HG03342 (cell line): ENCODE results near the gene NPAS4.
"Not testable (repeated sequence)": the region's sequence is repeated elsewhere in the genome, so short reads cannot be mapped to it uniquely, and the experiment has no call there.

ENCODE experiments used
- ATAC-seq: cut with Tn5 transposase; IDR thresholded peaks from one replicate; pipeline ENCODE4 v1.9.1; 2021; ENCODE audit warnings: mild to moderate bottlenecking, moderate library complexity; ENCODE audit not compliant: unreplicated experiment

Gene NPAS4

DNA sequence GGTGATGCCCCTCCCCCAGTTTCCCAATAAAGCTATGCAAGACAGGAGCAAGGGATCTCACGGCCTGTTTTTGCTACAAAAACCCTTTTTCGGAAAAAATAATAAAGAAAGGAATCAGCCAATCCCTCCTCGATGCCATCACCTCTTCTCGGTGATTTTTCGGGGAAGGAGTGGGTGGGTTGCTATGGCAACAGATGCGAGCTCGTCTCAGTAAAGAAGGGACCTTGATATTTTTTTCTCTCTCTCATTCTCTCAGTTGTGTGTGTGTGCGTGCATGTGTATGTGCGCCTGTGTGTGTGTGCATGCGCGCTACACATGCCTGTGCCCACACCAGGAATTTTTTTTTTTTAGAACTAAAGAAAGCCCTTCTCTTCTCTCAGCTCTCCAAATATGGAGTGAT lies 3.8 kb upstream of the NPAS4 start:
- ATAC-seq, result no peak

- no peak for ATAC-seq
Measured at GRCh38 chr11:66418168-66418985, 2.5 kb upstream of the NPAS4 start.

DNA sequence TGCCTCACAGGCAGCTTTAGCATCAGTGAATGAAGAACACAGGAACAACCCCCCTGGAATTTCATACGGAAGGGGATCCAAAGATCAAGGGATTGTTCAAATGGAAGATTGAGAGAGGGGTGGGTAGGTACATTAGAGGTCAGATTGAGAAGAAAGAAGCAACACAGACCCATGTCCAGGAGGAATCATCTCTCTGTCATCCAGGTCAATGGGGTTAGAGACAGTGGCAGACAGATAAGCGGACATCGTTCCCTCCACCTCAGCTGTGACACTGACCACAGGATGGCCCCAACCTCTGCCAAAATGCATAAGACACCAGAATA lies 1.9 kb upstream of the NPAS4 start:
- ATAC-seq, result no peak

DNA sequence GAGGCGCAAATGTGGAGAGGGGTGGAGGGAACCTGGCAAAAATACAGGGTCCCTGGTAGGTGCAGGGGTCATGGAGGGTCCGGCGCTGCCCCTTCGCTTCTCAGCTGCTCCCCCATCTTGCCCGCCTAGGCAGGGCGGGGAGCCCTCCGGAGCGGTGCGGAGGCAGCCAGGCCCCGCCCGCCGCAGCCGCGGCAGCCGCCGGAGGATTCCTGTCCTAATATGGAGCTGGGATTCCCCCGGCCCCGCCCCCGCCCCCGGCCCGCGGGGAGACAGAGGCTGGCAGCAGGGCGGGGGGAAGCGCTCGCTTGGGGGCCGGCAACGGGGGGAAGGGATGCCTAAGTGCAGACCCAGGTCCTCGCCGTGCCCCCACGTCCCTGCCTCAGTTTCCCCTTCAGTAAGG lies 1.0 kb upstream of the NPAS4 start:
- ATAC-seq, result no peak

DNA sequence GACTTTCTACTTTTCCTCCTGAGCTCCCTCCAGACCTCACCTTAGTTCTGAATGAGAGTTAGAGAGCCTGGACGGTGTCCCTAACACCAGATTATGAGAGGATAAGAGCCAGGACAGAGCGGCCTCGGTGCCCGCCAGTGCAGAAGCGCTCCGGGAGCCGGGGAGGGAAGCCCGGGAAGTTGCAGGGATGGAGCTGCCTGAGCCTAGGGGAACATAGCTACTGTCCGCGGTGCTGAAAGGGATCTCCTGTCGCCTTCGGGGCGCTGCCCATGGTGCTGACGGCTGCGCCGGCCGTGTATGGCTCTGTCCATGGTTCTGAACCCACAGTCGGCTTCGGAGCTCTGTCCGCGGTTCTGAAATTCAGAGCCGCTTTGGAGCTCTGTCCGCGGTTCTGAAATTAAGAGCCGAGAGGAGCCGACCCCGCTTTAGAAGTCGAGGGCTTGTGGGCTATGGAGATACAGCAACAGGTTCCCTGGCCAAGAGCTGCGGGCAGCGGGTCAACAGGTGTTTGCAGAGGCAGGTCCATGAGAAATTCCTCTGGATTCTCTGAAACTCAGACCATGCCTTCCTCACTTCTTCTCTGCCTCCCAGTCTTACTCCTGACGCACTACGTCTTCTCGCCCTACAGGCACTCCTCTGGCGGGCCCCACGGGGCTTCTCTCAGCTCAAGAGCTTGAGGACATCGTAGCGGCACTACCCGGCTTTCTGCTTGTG lies 814 bp downstream of the NPAS4 start:
- ATAC-seq, result no peak

DNA sequence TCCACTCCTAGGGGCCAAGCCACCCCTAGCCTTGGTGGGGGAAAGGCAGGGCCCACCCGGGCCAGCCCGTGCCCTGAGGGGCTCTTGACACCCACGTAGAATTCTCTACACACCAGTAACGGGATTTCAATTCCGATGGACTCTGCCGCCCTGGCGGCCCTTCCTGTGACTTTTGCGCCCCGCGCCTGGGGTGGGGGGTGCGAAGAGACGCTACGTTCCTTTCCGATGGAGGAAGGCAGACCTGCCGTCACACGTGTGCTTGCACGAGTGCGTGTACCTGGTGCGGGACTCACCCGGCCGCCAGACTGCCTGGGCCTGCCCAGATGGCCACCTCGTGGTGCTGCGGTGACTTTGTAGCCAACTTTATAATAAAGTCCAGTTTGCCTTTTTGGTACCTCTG lies 5.5 kb downstream of the NPAS4 start:
- no peak for ATAC-seq

DNA sequence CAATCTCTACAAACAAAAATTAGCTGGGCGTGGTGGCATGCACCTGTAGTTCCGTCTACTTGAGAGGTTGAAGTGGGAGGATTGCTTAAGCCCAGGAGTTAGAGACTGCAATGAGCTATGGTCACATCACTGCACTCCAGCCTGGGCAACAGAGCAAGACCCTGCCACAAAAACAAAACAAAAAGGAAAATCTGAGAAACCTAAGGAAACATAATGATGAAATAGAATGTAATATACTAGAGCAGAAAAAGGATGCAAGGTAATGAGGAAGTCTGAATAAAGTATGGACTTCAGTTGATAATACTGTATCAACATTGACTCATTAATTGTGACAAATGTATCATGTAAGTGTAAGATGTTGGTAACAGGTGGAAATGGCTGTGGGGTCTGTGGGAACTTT lies 8.1 kb downstream of the NPAS4 start:
- no peak for ATAC-seq

DNA sequence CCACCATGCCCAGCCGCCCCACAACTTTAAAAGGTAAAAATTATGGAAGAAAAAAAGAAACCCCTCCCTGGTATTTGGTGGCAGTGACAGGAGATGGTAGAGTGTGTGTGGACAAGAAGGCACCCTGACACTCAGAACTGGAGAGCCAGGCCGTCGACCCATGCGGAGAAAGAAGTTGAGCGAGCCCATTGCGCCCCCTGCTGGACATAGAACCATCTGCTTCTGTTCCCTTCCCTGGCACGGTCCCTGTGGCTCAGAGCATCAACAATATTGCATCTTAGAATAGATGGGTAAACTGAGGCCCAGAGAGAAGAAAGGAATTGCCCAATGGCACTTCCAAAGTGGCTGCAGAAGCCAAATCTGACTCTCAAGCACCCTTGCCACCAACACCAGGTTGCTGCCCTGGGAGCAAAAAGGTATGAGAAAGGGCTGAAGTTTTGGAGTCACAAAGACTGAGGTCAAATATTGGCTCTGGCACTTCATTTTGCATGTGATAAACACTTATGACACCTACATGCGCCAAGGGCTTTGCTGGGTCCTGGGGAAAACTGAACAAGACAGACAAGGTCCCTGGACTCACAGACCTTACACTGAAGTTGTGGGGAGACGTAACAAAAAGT lies 9.3 kb downstream of the NPAS4 start:
- no peak for ATAC-seq

DNA sequence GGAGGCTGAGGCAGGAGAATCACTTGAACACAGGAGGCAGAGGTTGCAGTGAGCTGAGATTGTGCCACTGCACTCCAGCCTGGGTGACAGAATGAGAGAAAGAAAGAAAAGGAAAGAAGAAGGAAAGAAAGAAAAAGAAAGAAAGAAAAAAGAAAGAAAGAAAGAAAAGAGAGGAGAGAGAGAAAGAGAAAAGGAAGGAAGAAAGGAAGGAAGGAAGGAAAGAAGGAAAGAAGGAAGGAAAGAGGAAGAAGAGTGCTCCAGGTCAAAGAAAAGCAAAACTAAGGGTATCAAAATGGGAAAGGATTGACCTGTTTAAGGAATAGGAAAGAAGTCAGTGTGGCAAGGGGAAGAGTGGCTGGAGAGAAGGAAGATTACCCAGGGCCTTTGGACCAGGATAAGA lies 10.5 kb downstream of the NPAS4 start:
- ATAC-seq, result not testable (repeated sequence)

- not testable (repeated sequence) for ATAC-seq
Measured at GRCh38 chr11:66431871-66432329, 11.1 kb downstream of the NPAS4 start.

DNA sequence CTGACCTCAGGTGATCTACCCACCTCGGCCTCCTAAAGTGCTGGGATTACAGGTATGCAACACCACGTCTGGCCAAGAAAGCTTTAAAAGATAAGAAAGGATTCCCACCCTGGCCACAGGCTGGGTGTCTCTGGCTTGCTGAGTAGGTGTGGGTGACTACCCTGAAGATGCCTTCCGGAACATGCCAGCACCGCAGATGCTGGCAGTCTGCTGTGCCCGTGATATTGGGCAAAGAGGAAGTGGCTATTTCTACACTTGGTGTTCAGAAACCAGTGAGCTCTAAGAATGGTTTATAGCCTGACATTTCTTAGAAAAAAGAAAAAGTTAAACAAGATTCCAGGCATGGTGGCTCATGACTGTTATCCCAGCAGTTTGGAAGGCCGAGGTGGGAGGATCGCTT lies 11.8 kb downstream of the NPAS4 start:
- ATAC-seq, result no peak

- ATAC-seq, result no peak
Measured at GRCh38 chr11:66437979-66438503, 17.2 kb downstream of the NPAS4 start.

- peak; percentile 85 for ATAC-seq
Measured at GRCh38 chr11:66438504-66439466, 17.9 kb downstream of the NPAS4 start, which contains the start of gene MRPL11. MRPL11 (minus strand) TSS chr11:66438848; CDS start chr11:66438754, 94 bp downstream.

GRCh38 chr11:66440101-66440939 lies 19.5 kb downstream of the NPAS4 start:
- ATAC-seq, result not testable (repeated sequence)

DNA sequence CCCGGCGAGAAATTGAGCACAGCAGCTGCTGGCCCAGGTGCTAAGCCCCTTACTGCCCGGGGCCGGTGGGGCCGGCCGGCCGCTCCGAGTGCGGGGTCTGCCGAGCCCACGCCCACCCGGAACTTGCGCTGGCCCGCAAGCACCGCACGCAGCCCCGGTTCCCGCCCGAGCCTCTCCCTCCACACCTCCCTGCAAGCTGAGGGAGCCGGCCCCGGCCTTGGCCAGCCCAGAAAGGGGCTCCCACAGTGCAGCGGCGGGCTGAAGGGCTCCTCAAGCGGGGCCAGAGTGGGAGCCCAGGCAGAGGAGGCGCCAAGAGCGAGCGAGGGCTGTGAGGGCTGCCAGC lies 20.1 kb downstream of the NPAS4 start:
- ATAC-seq, result not testable (repeated sequence)

DNA sequence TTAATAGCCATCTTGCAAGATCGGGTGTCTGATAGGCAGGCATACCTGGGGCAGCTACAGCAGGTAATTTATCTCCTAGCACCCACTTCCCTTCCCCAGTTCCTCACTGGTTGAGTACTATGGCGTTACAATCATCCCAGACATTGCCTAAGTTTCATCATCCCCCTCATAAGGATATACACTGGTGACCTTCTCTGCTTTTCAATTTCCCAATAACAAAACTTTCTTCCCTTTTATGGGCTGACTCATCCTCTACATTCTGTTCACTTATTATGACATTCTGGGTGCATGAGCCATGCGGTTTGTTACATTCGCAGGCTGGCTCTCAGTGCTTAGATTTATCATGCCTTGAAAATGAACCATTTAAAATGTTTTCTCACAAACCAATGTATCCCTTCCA lies 22.8 kb downstream of the NPAS4 start:
- ATAC-seq, result no peak

GRCh38 chr11:66447012-66447411 lies 26.2 kb downstream of the NPAS4 start:
- no peak for ATAC-seq

DNA sequence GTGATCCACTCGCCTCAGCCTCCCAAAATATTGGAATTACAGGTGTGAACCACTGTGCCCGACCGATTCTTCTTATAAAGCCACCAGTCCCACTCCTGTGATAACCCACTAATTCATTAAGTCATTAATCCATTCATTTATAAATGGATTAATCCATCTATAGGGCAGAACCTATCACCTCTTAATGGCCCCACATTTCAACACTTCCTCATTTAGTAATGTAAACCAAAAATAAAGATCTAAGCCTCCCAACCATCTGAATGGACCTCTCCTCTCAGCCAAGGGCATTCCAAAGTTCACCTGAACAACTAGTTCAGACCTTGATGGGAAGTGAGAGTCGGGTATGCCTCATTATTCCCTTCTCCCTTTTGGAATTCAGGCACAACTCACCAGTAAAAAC lies 27.7 kb downstream of the NPAS4 start:
- ATAC-seq, result no peak

DNA sequence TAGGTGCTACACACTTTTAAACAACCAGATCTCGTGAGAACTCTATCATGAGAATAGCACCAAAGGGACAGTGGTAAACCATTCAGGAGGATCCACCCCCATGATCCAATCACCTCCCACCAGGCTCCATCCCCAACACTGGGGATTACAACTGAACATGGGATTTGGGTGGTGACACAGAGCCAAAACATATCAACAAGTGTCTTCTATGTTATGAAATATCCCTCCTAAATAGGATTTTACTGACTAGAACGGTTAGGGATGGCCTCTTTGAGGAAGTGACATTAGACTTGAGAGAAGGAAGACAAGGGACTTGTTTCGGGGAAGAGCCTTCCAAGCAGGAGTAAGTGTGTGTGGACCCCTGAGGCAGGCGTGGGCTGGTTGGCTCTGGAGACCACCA lies 29.7 kb downstream of the NPAS4 start:
- ATAC-seq, result no peak

- no peak for ATAC-seq
Measured at GRCh38 chr11:66451663-66452062, 30.8 kb downstream of the NPAS4 start.
